Kasumi-1 (cell line): Measurements from ENCODE around the gene TRPV3.
"Not testable (repeated sequence)": the region's sequence is repeated elsewhere in the genome, so short reads cannot be mapped to it uniquely, and the experiment has no call there.

Experiments used
- DNase-seq, 2 experiments: peaks; one replicate each; lab custom pipeline; 2025; lab: John Stamatoyannopoulos, UW

Gene TRPV3

GRCh38 chr17:3573246-3574100 is 15.9 kb upstream of the TRPV3 start:
- DNase-seq: no peak

GRCh38 chr17:3572231-3572630 is 14.6 kb upstream of the TRPV3 start:
- DNase-seq: no peak

- DNase-seq: no peak
These were observed 13.7 kb upstream of the TRPV3 start for GRCh38 chr17:3571043-3571900.

- DNase-seq: no peak
These were observed 12.0 kb upstream of the TRPV3 start for GRCh38 chr17:3569534-3570137.

- no peak for DNase-seq
These were observed 8.9 kb upstream of the TRPV3 start for GRCh38 chr17:3566551-3566950.

GRCh38 chr17:3565143-3565542 is 7.5 kb upstream of the TRPV3 start:
- no peak for DNase-seq

- DNase-seq: not testable (repeated sequence)
These were observed 6.6 kb upstream of the TRPV3 start for GRCh38 chr17:3564241-3564640.

GRCh38 chr17:3559270-3559645 is 1.6 kb upstream of the TRPV3 start:
- no peak for DNase-seq

GRCh38 chr17:3558603-3559269 is 1.1 kb upstream of the TRPV3 start:
- DNase-seq: no peak

GRCh38 chr17:3556916-3557767 is 470 bp downstream of the TRPV3 start:
- DNase-seq: no peak

- DNase-seq: no peak
These were observed 1.2 kb downstream of the TRPV3 start for GRCh38 chr17:3556239-3556915.

- no peak for DNase-seq
These were observed 2.3 kb downstream of the TRPV3 start for GRCh38 chr17:3555189-3555796.

- no peak for DNase-seq
These were observed 3.2 kb downstream of the TRPV3 start for GRCh38 chr17:3554440-3554839.

- no peak for DNase-seq
These were observed 3.9 kb downstream of the TRPV3 start for GRCh38 chr17:3553419-3554401.

GRCh38 chr17:3552916-3553315 is 4.7 kb downstream of the TRPV3 start:
- DNase-seq: no peak

GRCh38 chr17:3551189-3551588 is 6.4 kb downstream of the TRPV3 start:
- DNase-seq: no peak

- DNase-seq: no peak
These were observed 7.9 kb downstream of the TRPV3 start for GRCh38 chr17:3549610-3550162.

GRCh38 chr17:3547628-3548027 is 10.0 kb downstream of the TRPV3 start:
- no peak for DNase-seq

- DNase-seq: no peak
These were observed 10.6 kb downstream of the TRPV3 start for GRCh38 chr17:3546997-3547396.
